ENCODE measurements around the gene MBLAC2.

The MBLAC2 gene

GRCh38 chr5:90474235-90475107 is at the start of gene MBLAC2, which contains the start of gene POLR3G:
TSS of gene MBLAC2 (minus strand) at chr5:90474771. CDS start at chr5:90474292, 479 bp downstream.
TSS of gene POLR3G (plus strand) at chr5:90474864. CDS start at chr5:90485568, 10,704 bp downstream.
- DNase-seq: peak; percentile 84 to 93
- H3K27ac ChIP-seq: peak within 1 kb of the TSS; percentile 68 to 73
- peak; percentile 34 to 42 for TF ChIP-seq CTCF (IDR thresholded peaks at IDR 0.05)
- H3K27me3 ChIP-seq: no peaks in the 10 kb centered on the region
- intact Hi-C loops (cut with DNase I; ENCODE audit: low total_unique reads): loop anchor here (5.0 kb wide), 1 partner anchor 53 kb away; the partner anchor contains the start of gene LYSMD3
- peak within 1 kb of the TSS; percentile 77 to 84 for H3K4me3 ChIP-seq
- H3K9me3 ChIP-seq: no peaks in the 10 kb centered on the region
- peaks cover 0 to 4% (median 0%) of the 10 kb centered on the region in 3 donors for H3K36me3 ChIP-seq
- H3K4me1 ChIP-seq: peaks cover 0 to 17% (median 13%) of the 10 kb centered on the region in 4 donors

GRCh38 chr5:90519081-90519480 is 44.5 kb upstream of the MBLAC2 start:
- DNase-seq: no peak
- Histone ChIP-seq H3K4me3 (no peak overlapping the region), H3K36me3 (peaks cover 5 to 43% (median 25%) of the 10 kb centered on the region in 3 donors), H3K27me3 (no peaks in the 10 kb centered on the region), H3K27ac (no peak overlapping the region), H3K4me1 (no peaks in the 10 kb centered on the region), H3K9me3 (no peaks in the 10 kb centered on the region)
- no peak for TF ChIP-seq CTCF (IDR thresholded peaks at IDR 0.05)
- intact Hi-C loops (cut with DNase I; ENCODE audit: low total_unique reads): no loop called here

- H3K4me3 ChIP-seq: no peak overlapping the region
- peaks cover 3 to 39% (median 23%) of the 10 kb centered on the region in 3 donors for H3K36me3 ChIP-seq
- no peaks in the 10 kb centered on the region for H3K27me3 ChIP-seq
- H3K9me3 ChIP-seq: no peaks in the 10 kb centered on the region
- intact Hi-C loops (cut with DNase I; ENCODE audit: low total_unique reads): no loop called here
- no peaks in the 10 kb centered on the region for H3K4me1 ChIP-seq
- no peak for DNase-seq
- no peak overlapping the region for H3K27ac ChIP-seq
- TF ChIP-seq CTCF (IDR thresholded peaks at IDR 0.05): no peak
Measured at GRCh38 chr5:90518661-90519060, 44.1 kb upstream of the MBLAC2 start.

- no peak overlapping the region for H3K27ac ChIP-seq
- H3K4me3 ChIP-seq: no peak overlapping the region
- no peak for TF ChIP-seq CTCF (IDR thresholded peaks at IDR 0.05)
- no peaks in the 10 kb centered on the region for H3K9me3 ChIP-seq
- H3K27me3 ChIP-seq: no peaks in the 10 kb centered on the region
- peaks cover 3 to 24% (median 10%) of the 10 kb centered on the region in 3 donors for H3K36me3 ChIP-seq
- H3K4me1 ChIP-seq: no peaks in the 10 kb centered on the region
- intact Hi-C loops (cut with DNase I; ENCODE audit: low total_unique reads): no loop called here
- no peak for DNase-seq
Measured at GRCh38 chr5:90514520-90514919, 39.9 kb upstream of the MBLAC2 start.

- no peak for DNase-seq
- no peaks in the 10 kb centered on the region for H3K27me3 ChIP-seq
- no peak overlapping the region for H3K27ac ChIP-seq
- intact Hi-C loops (cut with DNase I; ENCODE audit: low total_unique reads): no loop called here
- TF ChIP-seq CTCF (IDR thresholded peaks at IDR 0.05): no peak
- no peak overlapping the region for H3K4me3 ChIP-seq
- no peaks in the 10 kb centered on the region for H3K4me1 ChIP-seq
- peaks cover 0 to 4% (median 0%) of the 10 kb centered on the region in 3 donors for H3K36me3 ChIP-seq
- no peaks in the 10 kb centered on the region for H3K9me3 ChIP-seq
Measured at GRCh38 chr5:90510438-90510837, 35.9 kb upstream of the MBLAC2 start.
